Measurements from ENCODE around the gene PARP14.

PARP14 gene

DNA sequence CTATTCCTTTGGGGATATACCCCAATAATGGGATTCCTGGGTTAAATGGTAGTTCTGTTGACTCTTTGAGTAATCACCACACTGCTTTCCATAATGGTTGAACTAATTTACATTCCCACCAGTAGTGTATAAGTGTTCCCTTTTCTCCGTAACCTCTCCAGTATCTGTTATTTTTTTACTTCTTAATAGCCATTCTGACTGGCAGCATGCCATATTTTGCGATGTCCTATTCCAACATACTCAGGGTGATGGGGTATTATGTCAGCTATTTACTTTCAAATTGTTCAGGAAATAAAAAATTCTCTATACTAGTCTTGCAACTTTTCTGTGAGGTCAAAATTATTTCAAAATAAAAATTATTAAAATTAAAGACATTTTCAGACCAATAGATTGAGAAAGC, 9.1 kb upstream of the PARP14 start:
- no peak overlapping the region for H3K4me3 ChIP-seq (replicated peaks; ENCODE audit: low read depth, low read length)
- TF ChIP-seq, protein P1, sequence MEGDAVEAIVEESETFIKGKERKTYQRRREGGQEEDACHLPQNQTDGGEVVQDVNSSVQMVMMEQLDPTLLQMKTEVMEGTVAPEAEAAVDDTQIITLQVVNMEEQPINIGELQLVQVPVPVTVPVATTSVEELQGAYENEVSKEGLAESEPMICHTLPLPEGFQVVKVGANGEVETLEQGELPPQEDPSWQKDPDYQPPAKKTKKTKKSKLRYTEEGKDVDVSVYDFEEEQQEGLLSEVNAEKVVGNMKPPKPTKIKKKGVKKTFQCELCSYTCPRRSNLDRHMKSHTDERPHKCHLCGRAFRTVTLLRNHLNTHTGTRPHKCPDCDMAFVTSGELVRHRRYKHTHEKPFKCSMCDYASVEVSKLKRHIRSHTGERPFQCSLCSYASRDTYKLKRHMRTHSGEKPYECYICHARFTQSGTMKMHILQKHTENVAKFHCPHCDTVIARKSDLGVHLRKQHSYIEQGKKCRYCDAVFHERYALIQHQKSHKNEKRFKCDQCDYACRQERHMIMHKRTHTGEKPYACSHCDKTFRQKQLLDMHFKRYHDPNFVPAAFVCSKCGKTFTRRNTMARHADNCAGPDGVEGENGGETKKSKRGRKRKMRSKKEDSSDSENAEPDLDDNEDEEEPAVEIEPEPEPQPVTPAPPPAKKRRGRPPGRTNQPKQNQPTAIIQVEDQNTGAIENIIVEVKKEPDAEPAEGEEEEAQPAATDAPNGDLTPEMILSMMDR (IDR thresholded peaks at IDR 0.05; ENCODE audit: low read depth, low read length, missing control alignments), result no peak
- DNase-seq (ENCODE audit: extremely low read depth, low read depth), result no peak

DNA sequence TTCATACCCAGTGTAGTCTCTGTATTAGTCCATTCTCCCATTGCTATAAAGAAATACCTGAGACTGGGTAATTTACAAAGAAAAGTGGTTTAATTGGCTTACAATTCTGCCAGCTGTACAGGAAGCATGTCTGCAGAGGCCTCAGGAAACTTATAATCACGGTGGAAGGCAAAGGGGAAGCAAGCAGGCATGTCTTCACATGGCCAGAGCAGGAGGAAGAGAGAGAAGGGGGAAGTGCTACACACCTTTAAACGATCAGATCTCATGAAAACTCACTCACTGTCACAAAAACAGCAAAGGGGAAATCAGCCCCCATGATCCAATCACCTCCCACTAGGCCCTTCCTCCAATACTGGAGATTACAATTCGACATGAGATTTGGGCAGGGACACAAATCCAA, 6.3 kb upstream of the PARP14 start:
- DNase-seq (ENCODE audit: extremely low read depth, low read depth), result no peak
- TF ChIP-seq, protein P1 (IDR thresholded peaks at IDR 0.05; ENCODE audit: low read depth, low read length, missing control alignments), result no peak
- H3K4me3 ChIP-seq (replicated peaks; ENCODE audit: low read depth, low read length), result no peak overlapping the region

- TF ChIP-seq, protein P1 (IDR thresholded peaks at IDR 0.05; ENCODE audit: low read depth, low read length, missing control alignments), result no peak
Measured at GRCh38 chr3:122676759-122677158, 3.9 kb upstream of the PARP14 start.

DNA sequence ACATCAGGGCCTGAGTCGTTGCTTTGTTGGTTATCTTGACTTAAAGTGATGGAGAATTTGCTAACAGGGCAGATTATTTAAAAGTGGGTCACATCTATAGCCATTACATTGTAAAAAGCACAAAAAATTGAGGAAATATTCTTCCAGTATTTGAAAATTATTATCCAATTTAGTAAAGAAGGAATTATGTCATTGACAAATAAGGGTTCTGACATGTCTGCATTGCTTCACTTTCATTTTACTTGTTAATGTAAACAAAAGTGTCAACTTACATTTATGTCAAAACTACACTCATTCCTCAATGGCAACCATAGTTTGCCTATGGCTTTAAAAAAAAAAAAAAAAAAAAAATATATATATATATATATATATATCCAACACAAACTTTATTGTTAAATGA, 3.4 kb upstream of the PARP14 start:
- TF ChIP-seq, protein P1 (IDR thresholded peaks at IDR 0.05; ENCODE audit: low read depth, low read length, missing control alignments), result no peak
- no peak overlapping the region for H3K4me3 ChIP-seq (replicated peaks; ENCODE audit: low read depth, low read length)
- no peak for DNase-seq (ENCODE audit: extremely low read depth, low read depth)

More at GRCh38 chr3:122676759-122677158, 3.9 kb upstream of the PARP14 start:
- no peak overlapping the region for H3K4me3 ChIP-seq (replicated peaks; ENCODE audit: low read depth, low read length)
- DNase-seq (ENCODE audit: extremely low read depth, low read depth), result no peak

GRCh38 chr3:122678506-122678905, 2.1 kb upstream of the PARP14 start:
- DNase-seq (ENCODE audit: extremely low read depth, low read depth), result no peak
- H3K4me3 ChIP-seq (replicated peaks; ENCODE audit: low read depth, low read length), result no peak overlapping the region
- TF ChIP-seq, protein P1 (IDR thresholded peaks at IDR 0.05; ENCODE audit: low read depth, low read length, missing control alignments), result no peak

DNA sequence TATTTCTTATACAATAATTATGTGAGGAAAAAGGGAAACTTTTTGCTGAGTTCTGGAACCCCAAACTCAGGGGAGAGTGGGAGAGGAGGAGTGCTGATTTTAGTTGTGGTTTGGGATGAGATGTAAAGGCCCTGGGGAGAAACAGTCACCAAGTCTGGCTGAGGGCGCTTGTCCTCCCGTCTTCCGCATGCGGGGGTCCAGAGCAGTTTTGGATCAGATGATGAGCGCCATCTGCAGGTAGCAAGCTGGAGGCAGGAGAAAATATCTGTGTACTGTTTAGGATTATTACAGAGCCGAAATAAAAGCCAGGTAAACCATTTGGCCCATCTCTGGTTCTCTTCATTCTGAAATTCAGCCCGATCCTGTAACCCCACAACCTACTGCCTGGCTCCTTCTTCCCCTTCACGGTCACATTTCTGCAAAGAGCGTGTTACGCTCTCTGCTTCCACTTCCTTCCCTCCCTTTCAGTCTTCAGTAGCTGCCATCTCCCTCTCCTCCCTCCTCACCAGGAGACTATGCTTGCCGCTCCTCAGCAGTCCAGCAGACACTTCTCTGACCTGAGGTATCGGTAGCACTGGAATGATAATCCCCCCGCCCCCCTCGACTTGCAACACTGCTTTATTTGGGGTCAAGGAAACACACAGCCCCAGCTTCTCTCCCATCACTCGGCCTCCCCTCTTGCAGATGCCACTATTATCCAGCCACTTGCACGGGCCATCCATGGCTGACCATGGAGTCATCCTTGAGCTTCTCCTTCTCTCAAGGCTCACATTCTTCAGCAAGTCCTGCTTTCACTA, 1.4 kb upstream of the PARP14 start:
- no peak overlapping the region for H3K4me3 ChIP-seq (replicated peaks; ENCODE audit: low read depth, low read length)
- TF ChIP-seq, protein P1 (IDR thresholded peaks at IDR 0.05; ENCODE audit: low read depth, low read length, missing control alignments), result peak; percentile 74
- peak; percentile 59 for DNase-seq (ENCODE audit: extremely low read depth, low read depth)
